Astrocyte (in vitro differentiated cells and primary cell): Measurements from ENCODE around the gene TK2.

Source experiments
- EZH2 ChIP-seq: IDR thresholded peaks from 2 replicates; pipeline ENCODE4 v1.6.1; 2012; ENCODE audit warnings: mild to moderate bottlenecking, low read length, inconsistent platforms; ENCODE audit not compliant: insufficient read depth
- TF ChIP-seq, protein P1 (sequence below): IDR thresholded peaks from 2 replicates; pipeline ENCODE4 v1.5.1; 2011; ENCODE audit warnings: low read depth, mild to moderate bottlenecking, inconsistent platforms, low read length, moderate library complexity; ENCODE audit not compliant: insufficient read depth

DNA sequence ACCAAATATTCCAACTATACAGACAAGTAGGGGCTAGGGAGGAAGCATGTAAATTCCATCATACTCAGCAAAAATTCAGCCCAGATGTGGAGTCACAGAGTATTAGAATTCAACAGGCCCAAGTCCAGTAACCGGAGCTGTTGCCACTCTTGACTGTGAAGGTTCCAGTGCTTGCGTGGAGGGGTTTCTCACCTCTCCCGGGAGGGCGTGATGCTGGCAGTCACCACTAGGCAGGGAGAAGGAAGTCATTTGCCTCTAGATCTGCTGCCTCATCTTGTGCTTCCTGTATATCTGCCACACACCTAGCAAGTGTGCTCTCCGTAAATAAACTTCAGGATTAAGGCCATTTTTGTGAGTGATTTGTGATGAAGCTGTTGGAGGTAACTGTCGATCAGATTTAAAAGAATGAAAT lies 1.4 kb upstream of the TK2 start:
- TF ChIP-seq, protein P1, sequence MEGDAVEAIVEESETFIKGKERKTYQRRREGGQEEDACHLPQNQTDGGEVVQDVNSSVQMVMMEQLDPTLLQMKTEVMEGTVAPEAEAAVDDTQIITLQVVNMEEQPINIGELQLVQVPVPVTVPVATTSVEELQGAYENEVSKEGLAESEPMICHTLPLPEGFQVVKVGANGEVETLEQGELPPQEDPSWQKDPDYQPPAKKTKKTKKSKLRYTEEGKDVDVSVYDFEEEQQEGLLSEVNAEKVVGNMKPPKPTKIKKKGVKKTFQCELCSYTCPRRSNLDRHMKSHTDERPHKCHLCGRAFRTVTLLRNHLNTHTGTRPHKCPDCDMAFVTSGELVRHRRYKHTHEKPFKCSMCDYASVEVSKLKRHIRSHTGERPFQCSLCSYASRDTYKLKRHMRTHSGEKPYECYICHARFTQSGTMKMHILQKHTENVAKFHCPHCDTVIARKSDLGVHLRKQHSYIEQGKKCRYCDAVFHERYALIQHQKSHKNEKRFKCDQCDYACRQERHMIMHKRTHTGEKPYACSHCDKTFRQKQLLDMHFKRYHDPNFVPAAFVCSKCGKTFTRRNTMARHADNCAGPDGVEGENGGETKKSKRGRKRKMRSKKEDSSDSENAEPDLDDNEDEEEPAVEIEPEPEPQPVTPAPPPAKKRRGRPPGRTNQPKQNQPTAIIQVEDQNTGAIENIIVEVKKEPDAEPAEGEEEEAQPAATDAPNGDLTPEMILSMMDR = peak; percentile 20
- no peak for TF ChIP-seq EZH2
